Hematopoietic multipotent progenitor cell treated with erythropoietin and hydrocortisone succinate and interleukin-3 and kit ligand, for 4 days (in vitro differentiated cells): Measurements from ENCODE around the gene KBTBD6.
"Not testable (repeated sequence)": the region's sequence is repeated elsewhere in the genome, so short reads cannot be mapped to it uniquely, and the experiment has no call there.

Experiments
- DNase-seq: peaks from one replicate; pipeline ENCODE4 v3.0.0-alpha.2; 2015

The KBTBD6 gene

GRCh38 chr13:41131660-41132511 is 716 bp downstream of the KBTBD6 start:
- not testable (repeated sequence) for DNase-seq

GRCh38 chr13:41131189-41131588 is 1.4 kb downstream of the KBTBD6 start:
- not testable (repeated sequence) for DNase-seq

GRCh38 chr13:41130356-41130755 is 2.2 kb downstream of the KBTBD6 start:
- DNase-seq: peak; percentile 27

- DNase-seq: no peak
Measured at GRCh38 chr13:41127701-41128100, 4.9 kb downstream of the KBTBD6 start.

GRCh38 chr13:41122838-41123237 is 9.8 kb downstream of the KBTBD6 start:
- DNase-seq: no peak

GRCh38 chr13:41117869-41118268 is 14.7 kb downstream of the KBTBD6 start:
- DNase-seq: no peak

GRCh38 chr13:41111454-41111853 is 21.1 kb downstream of the KBTBD6 start:
- no peak for DNase-seq

GRCh38 chr13:41107584-41108014 is 25.0 kb downstream of the KBTBD6 start:
- no peak for DNase-seq

- DNase-seq: no peak
Measured at GRCh38 chr13:41107104-41107571, 25.5 kb downstream of the KBTBD6 start.

- DNase-seq: no peak
Measured at GRCh38 chr13:41099986-41100385, 32.6 kb downstream of the KBTBD6 start.

- no peak for DNase-seq
Measured at GRCh38 chr13:41098761-41099160, 33.8 kb downstream of the KBTBD6 start.

- not testable (repeated sequence) for DNase-seq
Measured at GRCh38 chr13:41095681-41096080, 36.9 kb downstream of the KBTBD6 start.

GRCh38 chr13:41085961-41086585 is 46.5 kb downstream of the KBTBD6 start:
- peak; percentile 43 for DNase-seq

- no peak for DNase-seq
Measured at GRCh38 chr13:41079725-41080124, 52.9 kb downstream of the KBTBD6 start.
